H4 (cell line): Measurements from ENCODE around the gene NKX1-1. TPM values are rescaled to one million over a fixed set of nuclear protein-coding genes. Genes with fewer than 3 reads are reported as not detected.
"Not testable (repeated sequence)": the region's sequence is repeated elsewhere in the genome, so short reads cannot be mapped to it uniquely, and the experiment has no call there.

Source experiments
- DNase-seq: peaks from one replicate; pipeline ENCODE4 v3.0.0-alpha.2; 2015; ENCODE audit warnings: low spot score
- total RNA-seq: library from RNA; depleted of rRNA; stranded (reverse); fragments of >200 nt; shearing (Covaris generic); gene quantifications from 2 replicates; pipeline ENCODE4 v1.2.3, GENCODE V29; 2014; rRNA removed

Gene NKX1-1
- total RNA-seq, result not detected in 2 replicates

GRCh38 chr4:1406394-1406980 is at the start of gene NKX1-1:
NKX1-1 (minus strand) TSS chr4:1406442; CDS start chr4:1406442, 0 bp downstream.
- DNase-seq, result no peak

DNA sequence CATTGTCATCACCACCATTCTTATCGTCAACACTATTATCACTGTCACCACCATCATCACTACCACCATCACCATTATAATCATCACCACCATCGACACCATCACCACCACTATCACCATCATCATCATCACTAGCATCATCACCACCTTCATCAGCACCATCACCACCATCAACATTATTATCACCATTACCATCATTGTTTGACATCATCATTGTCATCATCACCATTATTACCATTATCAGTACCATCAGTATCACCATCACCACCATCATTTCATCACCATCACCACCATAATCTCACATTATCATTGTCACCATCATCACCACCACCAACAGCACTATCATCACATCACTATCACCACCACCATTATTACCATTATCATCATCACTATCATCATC is 47.5 kb upstream of the NKX1-1 start:
- DNase-seq, result no peak

GRCh38 chr4:1452431-1453051 is 46.3 kb upstream of the NKX1-1 start:
- no peak for DNase-seq

GRCh38 chr4:1451752-1452122 is 45.5 kb upstream of the NKX1-1 start:
- DNase-seq, result no peak

DNA sequence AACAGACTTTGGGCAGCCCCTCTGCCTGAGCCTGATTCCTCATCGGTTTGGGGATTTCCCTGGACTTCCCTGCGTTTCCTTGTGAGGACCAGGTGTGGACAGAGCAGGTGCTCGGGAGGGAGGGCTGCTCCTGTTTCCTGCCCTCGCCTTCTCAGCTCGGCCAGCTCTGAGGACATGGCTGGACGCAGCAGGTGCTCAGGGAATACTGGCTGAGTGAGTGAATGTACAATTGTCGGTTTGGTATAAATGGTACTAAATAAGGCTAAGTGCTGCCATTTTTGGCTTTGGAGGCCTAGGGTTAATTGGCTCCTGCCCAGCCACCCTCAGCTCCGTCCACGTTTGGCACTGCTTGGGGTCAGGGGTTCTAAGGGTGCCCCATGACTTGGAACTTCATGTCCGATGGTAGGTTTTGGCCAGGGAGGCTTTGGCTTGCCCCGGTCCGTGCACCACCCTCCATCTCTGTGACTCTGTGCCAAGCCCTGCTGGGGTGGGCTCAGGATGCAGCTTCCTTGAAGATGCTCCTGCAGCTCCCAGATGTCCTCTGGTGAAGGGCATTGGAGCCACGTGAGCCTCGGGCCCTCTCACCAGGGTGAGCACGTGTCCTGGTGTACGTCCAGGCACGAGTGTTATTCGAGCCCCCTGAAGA is 45.0 kb upstream of the NKX1-1 start:
- DNase-seq, result no peak

- no peak for DNase-seq
Observed at GRCh38 chr4:1449833-1450741, 43.8 kb upstream of the NKX1-1 start.

DNA sequence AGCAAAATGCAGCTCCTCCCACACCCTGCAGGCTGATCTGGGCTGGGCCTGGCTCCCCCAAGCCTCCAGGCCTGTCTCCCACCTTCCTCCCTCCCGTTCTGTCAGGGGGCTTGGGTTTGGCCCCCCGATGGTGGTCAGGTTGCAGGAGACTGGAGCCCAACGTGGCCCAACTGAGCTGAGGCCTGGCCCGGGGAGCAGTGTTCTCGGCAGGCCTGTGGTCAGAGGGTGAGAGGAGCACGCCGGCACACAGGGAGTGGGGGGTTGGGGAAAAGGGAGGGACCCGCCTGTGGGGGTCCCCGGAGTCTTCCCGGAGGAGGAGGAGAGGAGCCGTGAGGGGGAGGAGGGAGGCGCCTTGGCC is 43.2 kb upstream of the NKX1-1 start:
- no peak for DNase-seq

DNA sequence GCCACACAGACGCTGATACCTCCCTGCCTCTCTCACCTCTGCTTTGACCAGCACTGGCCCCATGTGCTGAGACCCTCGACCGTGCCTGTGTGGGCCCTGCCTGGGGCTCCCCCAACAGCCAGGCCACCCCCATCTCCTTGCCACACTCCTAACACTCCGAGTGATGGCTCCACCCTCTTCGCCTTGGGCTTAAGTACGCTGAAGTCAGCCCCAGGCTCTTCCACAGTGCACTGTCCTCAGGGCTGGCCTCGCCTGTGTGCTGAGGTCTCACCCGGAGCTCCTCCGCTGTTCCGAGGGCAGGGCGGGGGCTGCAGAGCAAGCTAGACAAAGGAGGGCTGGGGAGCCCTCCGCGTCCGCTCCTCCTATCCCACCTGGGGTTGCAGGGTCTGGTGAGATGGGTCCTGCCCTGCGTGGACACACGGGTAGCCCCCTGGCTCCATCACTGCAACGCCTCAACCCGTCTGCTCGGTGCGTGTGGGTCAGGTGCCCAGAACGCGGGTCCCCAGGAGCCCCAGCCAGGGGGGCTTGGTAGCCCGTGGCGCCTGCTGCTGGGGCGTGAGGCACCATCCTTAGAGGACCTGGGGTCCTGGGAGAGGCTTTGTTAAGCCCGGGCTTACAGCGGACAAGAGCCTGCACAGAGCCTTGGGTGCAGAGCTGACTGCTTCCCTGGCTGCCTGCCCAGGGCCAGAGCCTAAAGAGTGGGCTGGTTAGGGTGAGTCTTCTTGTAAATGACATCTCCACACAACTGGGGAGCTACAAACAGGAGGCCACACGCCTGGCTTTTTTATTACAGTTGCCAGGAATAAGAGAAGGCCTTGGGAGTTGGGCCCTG is 42.6 kb upstream of the NKX1-1 start:
- no peak for DNase-seq

- no peak for DNase-seq
Observed at GRCh38 chr4:1447676-1448588, 41.7 kb upstream of the NKX1-1 start.

- DNase-seq, result no peak
Observed at GRCh38 chr4:1446502-1447386, 40.5 kb upstream of the NKX1-1 start.

- no peak for DNase-seq
Observed at GRCh38 chr4:1445716-1446445, 39.6 kb upstream of the NKX1-1 start.

- not testable (repeated sequence) for DNase-seq
Observed at GRCh38 chr4:1443688-1444172, 37.5 kb upstream of the NKX1-1 start.

DNA sequence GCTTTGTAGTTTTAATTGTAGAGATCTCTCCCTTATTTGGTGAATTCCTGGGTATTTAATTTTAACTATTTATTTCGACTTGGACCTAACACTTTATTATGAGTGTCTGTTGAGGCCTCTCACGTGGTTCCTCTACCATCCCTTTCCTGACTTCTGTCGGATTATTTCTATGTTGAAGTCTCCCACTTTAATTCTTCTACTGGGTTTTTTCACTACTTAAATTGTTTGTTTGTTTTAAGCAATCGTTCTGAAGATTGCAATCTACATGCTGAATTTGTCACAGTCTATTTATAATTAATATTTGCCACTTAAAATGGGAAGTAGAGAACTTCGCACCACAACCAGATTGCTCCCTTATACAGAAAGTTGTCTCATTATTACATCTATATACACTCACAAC is 20.8 kb upstream of the NKX1-1 start:
- DNase-seq, result no peak

- DNase-seq, result no peak
Observed at GRCh38 chr4:1421657-1422056, 15.4 kb upstream of the NKX1-1 start.

DNA sequence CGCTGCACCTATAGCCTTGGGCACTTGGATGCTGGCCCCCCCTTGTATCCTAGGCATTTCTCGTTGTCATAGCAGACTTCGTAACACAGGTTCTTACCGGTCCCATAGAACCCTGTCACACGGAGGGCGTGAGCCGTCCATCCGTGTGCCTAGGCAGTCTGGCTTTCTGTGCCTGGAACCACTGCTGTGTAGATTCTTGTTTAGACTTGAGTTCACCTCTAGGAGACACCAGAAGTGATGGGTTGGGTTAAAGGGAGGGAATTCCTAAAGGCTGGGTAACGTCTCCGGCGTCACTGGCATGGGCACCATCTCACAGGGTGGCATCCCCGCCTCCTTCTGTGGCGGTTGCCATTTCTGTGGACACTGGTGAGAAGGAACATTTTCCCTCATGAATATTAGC is 13.5 kb upstream of the NKX1-1 start:
- DNase-seq, result no peak

- no peak for DNase-seq
Observed at GRCh38 chr4:1418494-1419285, 12.4 kb upstream of the NKX1-1 start.

- DNase-seq, result peak; percentile 57
Observed at GRCh38 chr4:1417522-1418390, 11.5 kb upstream of the NKX1-1 start.
